Upper lobe of left lung (tissue), 4 donors: ENCODE results near the gene MAPK14.

Experiments used
- POLR2A ChIP-seq, 4 donors: fragments of 450-650 bp; IDR thresholded peaks; one replicate each; pipeline ENCODE4 v1.5.1; 2016 to 2017; ENCODE audit warnings: antibody characterized with exemption in 4 of 4, mild to moderate bottlenecking in 2 of 4
- TF ChIP-seq, protein P1 (sequence below), 6 experiments: fragments of 450-650 bp in 4 of 6; fragments of 200-600 bp in 2 of 6; sonication (generic) in 2 of 6; IDR thresholded peaks; one replicate each; pipeline ENCODE4 v1.5.1; 2016 to 2019; ENCODE audit warnings: antibody characterized with exemption in 6 of 6

DNA sequence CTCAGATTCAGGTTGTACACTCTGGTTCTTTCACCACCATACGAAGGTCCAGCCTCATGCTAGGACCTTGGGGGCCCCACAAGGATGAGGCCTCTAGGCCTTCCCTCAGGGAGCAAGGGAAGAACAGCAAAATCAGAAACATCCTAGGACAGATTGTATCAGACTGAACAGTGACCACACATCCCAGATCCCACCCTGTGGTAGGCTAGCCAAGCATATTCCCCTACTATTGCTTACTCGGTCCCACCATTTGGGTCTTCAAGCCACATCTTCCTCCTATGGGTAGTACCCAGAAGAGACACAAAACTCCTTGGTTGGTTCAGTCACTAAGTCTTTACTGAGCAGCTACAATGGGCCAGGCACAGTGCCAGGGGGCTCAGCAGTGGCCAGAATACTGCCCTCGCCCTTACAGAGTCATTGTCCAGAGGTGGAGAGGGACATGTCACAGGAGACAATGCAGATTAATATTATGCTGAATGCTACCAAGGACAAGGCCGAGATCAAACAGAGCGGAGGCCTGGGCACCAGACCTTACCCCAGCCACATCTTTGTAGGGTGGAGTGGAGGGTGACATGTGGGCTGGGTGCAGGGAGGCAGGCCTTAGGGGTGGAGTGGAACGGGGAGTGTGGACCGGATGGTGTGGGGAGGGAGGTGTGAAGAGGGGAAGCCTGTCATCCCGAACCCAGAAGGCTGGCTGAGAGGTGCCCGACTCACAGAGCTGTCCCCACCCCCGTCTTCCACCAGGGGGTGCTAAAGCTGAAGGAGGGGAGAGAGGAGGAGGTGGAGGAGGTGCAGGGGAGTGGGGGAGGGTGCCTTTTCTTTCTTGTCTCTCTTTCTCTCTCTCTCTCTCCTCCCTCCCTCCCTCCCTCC is 95.9 kb downstream of the MAPK14 start:
- TF ChIP-seq, protein P1, sequence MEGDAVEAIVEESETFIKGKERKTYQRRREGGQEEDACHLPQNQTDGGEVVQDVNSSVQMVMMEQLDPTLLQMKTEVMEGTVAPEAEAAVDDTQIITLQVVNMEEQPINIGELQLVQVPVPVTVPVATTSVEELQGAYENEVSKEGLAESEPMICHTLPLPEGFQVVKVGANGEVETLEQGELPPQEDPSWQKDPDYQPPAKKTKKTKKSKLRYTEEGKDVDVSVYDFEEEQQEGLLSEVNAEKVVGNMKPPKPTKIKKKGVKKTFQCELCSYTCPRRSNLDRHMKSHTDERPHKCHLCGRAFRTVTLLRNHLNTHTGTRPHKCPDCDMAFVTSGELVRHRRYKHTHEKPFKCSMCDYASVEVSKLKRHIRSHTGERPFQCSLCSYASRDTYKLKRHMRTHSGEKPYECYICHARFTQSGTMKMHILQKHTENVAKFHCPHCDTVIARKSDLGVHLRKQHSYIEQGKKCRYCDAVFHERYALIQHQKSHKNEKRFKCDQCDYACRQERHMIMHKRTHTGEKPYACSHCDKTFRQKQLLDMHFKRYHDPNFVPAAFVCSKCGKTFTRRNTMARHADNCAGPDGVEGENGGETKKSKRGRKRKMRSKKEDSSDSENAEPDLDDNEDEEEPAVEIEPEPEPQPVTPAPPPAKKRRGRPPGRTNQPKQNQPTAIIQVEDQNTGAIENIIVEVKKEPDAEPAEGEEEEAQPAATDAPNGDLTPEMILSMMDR (IDR thresholded peaks at IDR 0.05): peak; percentile 74 to 89 (median 85)
- peak in 1 of 4 donors; percentile 3 for TF ChIP-seq POLR2A (IDR thresholded peaks at IDR 0.05)
